ENCODE data around the gene HECTD1. TPM values are rescaled to one million over a fixed set of nuclear protein-coding genes. Genes with fewer than 3 reads are reported as not detected.

Gene HECTD1
- total RNA-seq, 2 donors from 2014 or later, result 115 to 124 TPM

GRCh38 chr14:31180299-31181051, 27.1 kb downstream of the HECTD1 start:
- Mint-ChIP-seq H3K9me3 (no peaks in the 10 kb centered on the region), H3K4me3 (no peak overlapping the region), H3K27me3 (ENCODE audit: low read depth) (no peaks in the 10 kb centered on the region), H3K27ac (no peak overlapping the region), H3K36me3 (ENCODE audit: insufficient read depth in 2 of 2) (peaks cover 2 to 13% of the 10 kb centered on the region in 2 donors), H3K4me1 (ENCODE audit: low read depth) (no peaks in the 10 kb centered on the region)
- ATAC-seq (replicated peaks in 1 of 2) (no peak), DNase-seq (no peak)

GRCh38 chr14:31174433-31174832, 33.2 kb downstream of the HECTD1 start:
- Mint-ChIP-seq H3K4me1 (ENCODE audit: low read depth) (no peaks in the 10 kb centered on the region), H3K27ac (no peak overlapping the region), H3K27me3 (ENCODE audit: low read depth) (no peaks in the 10 kb centered on the region), H3K4me3 (no peak overlapping the region), H3K36me3 (ENCODE audit: insufficient read depth in 2 of 2) (peaks cover 5 to 29% of the 10 kb centered on the region in 2 donors), H3K9me3 (no peaks in the 10 kb centered on the region)
- no peak for DNase-seq
- ATAC-seq (replicated peaks in 1 of 2), result no peak

DNA sequence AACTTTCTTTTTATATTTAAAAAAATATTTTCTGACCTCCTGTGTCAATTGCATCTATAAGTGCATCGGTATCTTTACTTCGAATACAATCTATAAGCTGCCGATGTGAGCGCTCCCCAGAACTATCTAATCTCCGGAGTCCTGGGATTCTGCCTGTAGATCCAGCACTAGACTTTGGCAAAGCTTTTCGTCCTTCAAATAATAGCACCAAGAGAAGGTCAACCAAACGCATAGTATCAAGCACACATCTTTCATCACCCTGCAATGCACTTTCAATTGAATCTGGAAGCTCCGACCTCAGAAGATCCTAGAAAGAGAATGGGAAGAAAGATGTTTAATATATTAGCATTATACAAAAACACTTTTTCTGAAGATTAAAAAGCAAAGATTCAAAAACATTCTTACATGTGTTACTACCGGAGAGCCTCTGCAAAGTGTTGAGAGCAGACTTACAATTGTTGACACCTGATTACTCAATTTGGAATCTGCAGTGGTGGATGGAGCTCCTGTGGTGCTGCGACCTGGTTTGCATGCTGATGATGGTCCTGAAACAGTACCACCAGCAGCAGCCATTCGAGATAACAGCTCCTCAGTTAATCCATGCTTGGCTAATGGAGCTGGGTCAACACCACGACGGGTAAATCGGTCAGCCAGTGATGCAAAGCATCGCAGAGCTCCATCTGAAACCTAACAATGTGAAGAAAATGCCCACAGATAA, 34.3 kb downstream of the HECTD1 start:
- DNase-seq, result no peak
- Mint-ChIP-seq H3K9me3 (no peaks in the 10 kb centered on the region), H3K36me3 (ENCODE audit: insufficient read depth in 2 of 2) (peaks cover 5 to 30% of the 10 kb centered on the region in 2 donors), H3K4me1 (ENCODE audit: low read depth) (no peaks in the 10 kb centered on the region), H3K4me3 (no peak overlapping the region), H3K27ac (no peak overlapping the region), H3K27me3 (ENCODE audit: low read depth) (no peaks in the 10 kb centered on the region)
- no peak for ATAC-seq (replicated peaks in 1 of 2)

- peaks cover 4 to 35% of the 10 kb centered on the region in 2 donors for H3K36me3 Mint-ChIP-seq (ENCODE audit: insufficient read depth in 2 of 2)
- no peak for DNase-seq
- no peaks in the 10 kb centered on the region for H3K4me1 Mint-ChIP-seq (ENCODE audit: low read depth)
- no peak overlapping the region for H3K27ac Mint-ChIP-seq
- no peaks in the 10 kb centered on the region for H3K9me3 Mint-ChIP-seq
- no peak for ATAC-seq (replicated peaks in 1 of 2)
- no peak overlapping the region for H3K4me3 Mint-ChIP-seq
- no peaks in the 10 kb centered on the region for H3K27me3 Mint-ChIP-seq (ENCODE audit: low read depth)
Measured at GRCh38 chr14:31172084-31172483, 35.5 kb downstream of the HECTD1 start.

DNA sequence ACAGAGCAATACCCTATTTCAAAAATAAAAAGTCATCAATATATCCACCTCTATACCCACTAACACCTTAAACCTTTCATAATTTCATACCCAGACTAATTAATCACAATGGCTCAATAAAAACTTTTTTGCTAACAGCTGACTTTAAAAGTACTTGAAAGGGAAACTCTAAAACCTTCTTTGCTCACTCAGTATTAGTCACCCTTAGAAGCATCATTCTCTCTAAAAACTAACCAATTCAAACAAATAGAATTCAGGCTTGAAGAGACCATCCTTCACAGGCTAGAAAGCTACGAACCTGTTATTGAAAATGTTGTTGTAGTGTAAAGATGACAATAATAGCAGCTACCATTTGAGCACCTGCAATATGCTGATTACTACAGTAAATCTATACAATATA, 37.2 kb downstream of the HECTD1 start:
- no peaks in the 10 kb centered on the region for H3K27me3 Mint-ChIP-seq (ENCODE audit: low read depth)
- no peak overlapping the region for H3K27ac Mint-ChIP-seq
- no peaks in the 10 kb centered on the region for H3K4me1 Mint-ChIP-seq (ENCODE audit: low read depth)
- no peak overlapping the region for H3K4me3 Mint-ChIP-seq
- peaks cover 4 to 37% of the 10 kb centered on the region in 2 donors for H3K36me3 Mint-ChIP-seq (ENCODE audit: insufficient read depth in 2 of 2)
- H3K9me3 Mint-ChIP-seq, result no peaks in the 10 kb centered on the region
- ATAC-seq (replicated peaks in 1 of 2) (no peak), DNase-seq (no peak)

DNA sequence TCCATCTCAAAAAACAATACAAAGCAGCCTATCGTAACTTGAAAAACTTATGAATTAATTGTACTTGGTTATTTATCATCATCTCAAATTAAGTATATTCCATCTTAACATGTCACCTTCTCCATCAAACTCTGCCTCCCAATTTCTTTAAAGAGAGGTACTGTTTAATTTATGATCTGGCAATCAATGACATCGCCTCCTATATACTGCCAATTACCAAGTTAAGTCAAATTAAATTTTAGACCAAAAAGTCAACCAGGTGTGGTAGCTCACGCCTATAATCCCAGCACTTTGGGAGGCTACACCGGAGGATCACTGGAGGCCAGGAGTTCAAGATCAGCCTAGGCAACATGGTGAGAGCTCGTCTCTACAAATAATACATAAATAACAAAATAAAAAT, 37.7 kb downstream of the HECTD1 start:
- H3K27me3 Mint-ChIP-seq (ENCODE audit: low read depth), result no peaks in the 10 kb centered on the region
- no peak overlapping the region for H3K27ac Mint-ChIP-seq
- H3K4me1 Mint-ChIP-seq (ENCODE audit: low read depth), result no peaks in the 10 kb centered on the region
- DNase-seq (no peak), ATAC-seq (replicated peaks in 1 of 2) (no peak)
- H3K9me3 Mint-ChIP-seq, result no peaks in the 10 kb centered on the region
- H3K36me3 Mint-ChIP-seq (ENCODE audit: insufficient read depth in 2 of 2), result peaks cover 4 to 37% of the 10 kb centered on the region in 2 donors
- H3K4me3 Mint-ChIP-seq, result no peak overlapping the region

DNA sequence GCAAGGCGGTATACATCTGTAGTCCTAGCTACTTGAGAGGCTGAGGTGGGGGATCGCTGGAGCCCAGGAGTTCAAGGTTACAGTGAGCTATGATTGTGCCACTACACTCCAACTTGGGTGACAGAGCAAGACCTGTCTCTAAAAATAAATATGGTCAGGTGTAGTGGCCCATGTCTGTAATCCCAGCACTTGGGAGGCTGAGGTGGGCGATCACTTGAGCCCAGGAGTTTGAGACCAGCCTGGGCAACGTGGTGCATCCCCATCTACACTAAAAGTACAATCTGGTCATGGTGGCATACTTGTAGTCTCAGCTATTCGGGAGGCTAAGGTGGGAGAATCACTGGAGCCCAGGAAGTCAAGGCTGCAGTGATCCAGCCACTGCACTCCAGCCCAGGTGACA, 40.6 kb downstream of the HECTD1 start:
- DNase-seq, result no peak
- Mint-ChIP-seq H3K4me1 (ENCODE audit: low read depth) (no peaks in the 10 kb centered on the region), H3K9me3 (no peaks in the 10 kb centered on the region), H3K27me3 (ENCODE audit: low read depth) (no peaks in the 10 kb centered on the region), H3K36me3 (ENCODE audit: insufficient read depth in 2 of 2) (peaks cover 4 to 40% of the 10 kb centered on the region in 2 donors), H3K27ac (no peak overlapping the region), H3K4me3 (no peak overlapping the region)
- ATAC-seq (replicated peaks in 1 of 2), result no peak

GRCh38 chr14:31166271-31166561, 41.4 kb downstream of the HECTD1 start:
- Mint-ChIP-seq H3K9me3 (no peaks in the 10 kb centered on the region), H3K4me1 (ENCODE audit: low read depth) (no peaks in the 10 kb centered on the region), H3K27ac (no peak overlapping the region), H3K27me3 (ENCODE audit: low read depth) (no peaks in the 10 kb centered on the region), H3K36me3 (ENCODE audit: insufficient read depth in 2 of 2) (peaks cover 4 to 37% of the 10 kb centered on the region in 2 donors), H3K4me3 (no peak overlapping the region)
- no peak for ATAC-seq (replicated peaks in 1 of 2)
- no peak for DNase-seq

DNA sequence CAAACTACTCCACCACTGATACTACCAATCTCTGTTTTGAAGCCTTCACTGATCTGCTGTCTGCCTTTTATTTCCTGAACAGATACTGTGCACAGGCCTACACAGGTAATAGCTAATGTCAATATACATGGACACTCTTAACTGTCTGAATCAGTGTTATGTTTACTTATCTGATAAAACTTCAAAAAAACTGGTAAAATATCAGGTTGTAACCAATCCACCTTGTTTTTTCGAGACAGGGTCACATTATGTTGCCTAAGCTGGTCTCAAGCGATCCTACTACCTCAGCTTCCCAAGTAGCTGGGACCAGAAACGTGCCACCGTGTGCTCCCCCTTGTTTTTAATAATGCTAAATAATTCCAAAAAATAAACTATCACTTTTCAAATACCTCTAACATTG, 43.5 kb downstream of the HECTD1 start:
- H3K9me3 Mint-ChIP-seq, result no peaks in the 10 kb centered on the region
- no peaks in the 10 kb centered on the region for H3K4me1 Mint-ChIP-seq (ENCODE audit: low read depth)
- H3K36me3 Mint-ChIP-seq (ENCODE audit: insufficient read depth in 2 of 2), result peaks cover 1 to 33% of the 10 kb centered on the region in 2 donors
- no peak overlapping the region for H3K4me3 Mint-ChIP-seq
- DNase-seq (no peak), ATAC-seq (replicated peaks in 1 of 2) (no peak)
- H3K27me3 Mint-ChIP-seq (ENCODE audit: low read depth), result no peaks in the 10 kb centered on the region
- no peak overlapping the region for H3K27ac Mint-ChIP-seq

- Mint-ChIP-seq H3K4me1 (ENCODE audit: low read depth) (no peaks in the 10 kb centered on the region), H3K36me3 (ENCODE audit: insufficient read depth in 2 of 2) (peaks cover 1 to 30% of the 10 kb centered on the region in 2 donors)
Measured at GRCh38 chr14:31162910-31163649, 44.5 kb downstream of the HECTD1 start.

GRCh38 chr14:31161274-31161673, 46.3 kb downstream of the HECTD1 start:
- Mint-ChIP-seq H3K9me3 (no peaks in the 10 kb centered on the region), H3K27me3 (ENCODE audit: low read depth) (no peaks in the 10 kb centered on the region), H3K4me1 (ENCODE audit: low read depth) (no peaks in the 10 kb centered on the region), H3K27ac (no peak overlapping the region), H3K36me3 (ENCODE audit: insufficient read depth in 2 of 2) (peaks cover 0 to 28% of the 10 kb centered on the region in 2 donors), H3K4me3 (no peak overlapping the region)
- DNase-seq, result no peak
- ATAC-seq (replicated peaks in 1 of 2), result no peak

More at GRCh38 chr14:31162910-31163649, 44.5 kb downstream of the HECTD1 start:
- no peak for DNase-seq
- H3K27ac Mint-ChIP-seq, result no peak overlapping the region
- H3K27me3 Mint-ChIP-seq (ENCODE audit: low read depth), result no peaks in the 10 kb centered on the region
- no peak overlapping the region for H3K4me3 Mint-ChIP-seq
- H3K9me3 Mint-ChIP-seq, result no peaks in the 10 kb centered on the region
- no peak for ATAC-seq (replicated peaks in 1 of 2)

DNA sequence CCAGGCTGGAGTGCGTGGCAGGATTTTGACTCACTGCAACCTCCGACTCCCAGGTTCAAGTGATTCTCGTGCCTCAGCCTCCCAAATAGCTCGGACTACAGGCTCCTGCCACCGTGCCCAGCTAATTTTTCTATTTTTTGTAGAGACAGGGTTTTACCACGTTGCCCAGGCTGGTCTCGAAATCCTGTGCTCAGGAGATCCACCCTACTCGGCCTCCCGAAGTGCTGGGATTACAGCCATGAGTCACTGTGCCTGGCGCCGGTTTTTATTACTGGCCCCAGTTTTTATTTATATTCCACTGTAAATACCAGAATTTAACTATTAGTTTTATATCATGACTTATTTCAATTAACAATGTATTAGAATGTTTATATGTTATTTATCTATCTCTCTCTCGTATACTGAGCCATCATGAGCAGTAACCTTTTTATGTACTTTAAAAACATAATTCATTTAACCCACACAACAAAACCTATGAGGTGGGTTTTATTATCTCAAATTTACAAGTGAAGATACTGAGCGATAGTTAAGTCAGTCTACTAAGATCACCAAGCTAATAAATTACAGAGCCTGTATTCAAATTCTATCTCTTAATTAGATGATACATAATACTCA, 47.8 kb downstream of the HECTD1 start:
- DNase-seq, result no peak
- ATAC-seq (replicated peaks in 1 of 2), result no peak
- H3K9me3 Mint-ChIP-seq, result no peaks in the 10 kb centered on the region
- no peak overlapping the region for H3K4me3 Mint-ChIP-seq
- no peak overlapping the region for H3K27ac Mint-ChIP-seq
- H3K4me1 Mint-ChIP-seq (ENCODE audit: low read depth), result no peaks in the 10 kb centered on the region
- H3K27me3 Mint-ChIP-seq (ENCODE audit: low read depth), result no peaks in the 10 kb centered on the region
- peaks cover 2 to 28% of the 10 kb centered on the region in 2 donors for H3K36me3 Mint-ChIP-seq (ENCODE audit: insufficient read depth in 2 of 2)

- ATAC-seq (replicated peaks in 1 of 2) (no peak), DNase-seq (no peak)
- H3K4me1 Mint-ChIP-seq (ENCODE audit: low read depth), result no peaks in the 10 kb centered on the region
- no peak overlapping the region for H3K27ac Mint-ChIP-seq
- H3K9me3 Mint-ChIP-seq, result no peaks in the 10 kb centered on the region
- H3K27me3 Mint-ChIP-seq (ENCODE audit: low read depth), result no peaks in the 10 kb centered on the region
- H3K4me3 Mint-ChIP-seq, result no peak overlapping the region
- peaks cover 9 to 27% of the 10 kb centered on the region in 2 donors for H3K36me3 Mint-ChIP-seq (ENCODE audit: insufficient read depth in 2 of 2)
Measured at GRCh38 chr14:31154956-31155355, 52.6 kb downstream of the HECTD1 start.

Measured in activated T-cell treated with anti-CD3 and anti-CD28 coated beads, Interleukin-2, amount 50 U/mL, for 72 hours (primary cell).